Activated T-cell treated with anti-CD3 and anti-CD28 coated beads, Interleukin-2, amount 50 U/mL, for 4 hours (primary cell): ENCODE measurements around the gene USE1. TPM values are rescaled to one million over a fixed set of nuclear protein-coding genes. Genes with fewer than 3 reads are reported as not detected.

ENCODE experiments used
- ATAC-seq, 2 donors: fragments of 200-7000 bp; cut with Tn5 transposase; one replicate each; pipeline ENCODE4 v1.10.0; 2021
- DNase-seq: peaks from one replicate; pipeline ENCODE4 v3.0.0-alpha.2; 2020
- H3K27me3 Mint-ChIP-seq: one replicate; pipeline ENCODE4 v1.8.0; 2021; ENCODE audit warnings: low read depth, mixed read lengths
- H3K36me3 Mint-ChIP-seq: one replicate; pipeline ENCODE4 v1.8.0; 2022; ENCODE audit warnings: mixed read lengths; ENCODE audit not compliant: insufficient read depth
- H3K4me1 Mint-ChIP-seq: one replicate; pipeline ENCODE4 v1.8.0; 2021; ENCODE audit warnings: low read depth, mixed read lengths
- H3K4me3 Mint-ChIP-seq: one replicate; pipeline ENCODE4 v1.8.0; 2021; ENCODE audit warnings: mild to moderate bottlenecking, moderate library complexity, mixed read lengths
- H3K9me3 Mint-ChIP-seq: one replicate; pipeline ENCODE4 v1.8.0; 2021; ENCODE audit warnings: mixed read lengths
- total RNA-seq, 3 donors: library from RNA; stranded (reverse); gene quantifications; one replicate each; pipeline ENCODE4 v1.2.1, GENCODE V29; 2021

The USE1 gene
- total RNA-seq, 3 donors from 2014 or later = 35.9 to 47.3 (median 46.6) TPM

- Mint-ChIP-seq H3K9me3 (no peaks in the 10 kb centered on the region), H3K4me1 (peaks cover 5% of the 10 kb centered on the region), H3K27me3 (peaks cover 3% of the 10 kb centered on the region), H3K4me3 (no peak overlapping the region), H3K36me3 (no peaks in the 10 kb centered on the region)
- DNase-seq (no peak), ATAC-seq (no peak)
Observed at GRCh38 chr19:17249887-17250548, 34.9 kb downstream of the USE1 start.

GRCh38 chr19:17254636-17255035 lies 39.5 kb downstream of the USE1 start:
- ATAC-seq (no peak), DNase-seq (no peak)
- Mint-ChIP-seq H3K9me3 (no peaks in the 10 kb centered on the region), H3K36me3 (no peaks in the 10 kb centered on the region), H3K4me1 (no peaks in the 10 kb centered on the region), H3K27me3 (no peaks in the 10 kb centered on the region), H3K4me3 (no peak overlapping the region)

- ATAC-seq (no peak), DNase-seq (no peak)
- no peak overlapping the region for H3K4me3 Mint-ChIP-seq
- H3K36me3 Mint-ChIP-seq = no peaks in the 10 kb centered on the region
- no peaks in the 10 kb centered on the region for H3K9me3 Mint-ChIP-seq
- H3K4me1 Mint-ChIP-seq = no peaks in the 10 kb centered on the region
- no peaks in the 10 kb centered on the region for H3K27me3 Mint-ChIP-seq
Observed at GRCh38 chr19:17255150-17255621, 40.0 kb downstream of the USE1 start.

- no peak overlapping the region for H3K4me3 Mint-ChIP-seq
- ATAC-seq = no peak
Observed at GRCh38 chr19:17256130-17256529, 41.0 kb downstream of the USE1 start.

GRCh38 chr19:17259118-17259780 lies 44.1 kb downstream of the USE1 start:
- ATAC-seq = no peak
- no peaks in the 10 kb centered on the region for H3K36me3 Mint-ChIP-seq
- peaks cover 8% of the 10 kb centered on the region for H3K4me1 Mint-ChIP-seq
- DNase-seq = no peak
- no peaks in the 10 kb centered on the region for H3K27me3 Mint-ChIP-seq
- no peaks in the 10 kb centered on the region for H3K9me3 Mint-ChIP-seq
- no peak overlapping the region for H3K4me3 Mint-ChIP-seq

More at GRCh38 chr19:17256130-17256529, 41.0 kb downstream of the USE1 start:
- DNase-seq = no peak
- Mint-ChIP-seq H3K27me3 (no peaks in the 10 kb centered on the region), H3K4me1 (peaks cover 6% of the 10 kb centered on the region), H3K9me3 (no peaks in the 10 kb centered on the region), H3K36me3 (no peaks in the 10 kb centered on the region)

GRCh38 chr19:17259934-17260333 lies 44.8 kb downstream of the USE1 start:
- no peak for DNase-seq
- H3K9me3 Mint-ChIP-seq = no peaks in the 10 kb centered on the region
- H3K27me3 Mint-ChIP-seq = no peaks in the 10 kb centered on the region
- peaks cover 13% of the 10 kb centered on the region for H3K4me1 Mint-ChIP-seq
- no peak overlapping the region for H3K4me3 Mint-ChIP-seq
- H3K36me3 Mint-ChIP-seq = no peaks in the 10 kb centered on the region
- no peak for ATAC-seq

GRCh38 chr19:17260842-17261325 lies 45.7 kb downstream of the USE1 start:
- Mint-ChIP-seq H3K4me3 (no peak overlapping the region), H3K9me3 (no peaks in the 10 kb centered on the region), H3K36me3 (no peaks in the 10 kb centered on the region), H3K4me1 (peaks cover 13% of the 10 kb centered on the region), H3K27me3 (no peaks in the 10 kb centered on the region)
- DNase-seq = peak; percentile 88
- ATAC-seq = peak; percentile 100

GRCh38 chr19:17262557-17262956 lies 47.4 kb downstream of the USE1 start:
- peaks cover 22% of the 10 kb centered on the region for H3K4me1 Mint-ChIP-seq

GRCh38 chr19:17263712-17264640 lies 48.8 kb downstream of the USE1 start:
- peaks cover 30% of the 10 kb centered on the region for H3K4me1 Mint-ChIP-seq
- H3K27me3 Mint-ChIP-seq = no peaks in the 10 kb centered on the region
- DNase-seq (no peak), ATAC-seq (no peak)
- H3K9me3 Mint-ChIP-seq = peaks cover 4% of the 10 kb centered on the region
- H3K4me3 Mint-ChIP-seq = no peak overlapping the region
- no peaks in the 10 kb centered on the region for H3K36me3 Mint-ChIP-seq

More at GRCh38 chr19:17262557-17262956, 47.4 kb downstream of the USE1 start:
- no peak for ATAC-seq
- Mint-ChIP-seq H3K9me3 (peaks cover 4% of the 10 kb centered on the region), H3K4me3 (no peak overlapping the region), H3K27me3 (no peaks in the 10 kb centered on the region), H3K36me3 (no peaks in the 10 kb centered on the region)
- DNase-seq = no peak

- Mint-ChIP-seq H3K27me3 (no peaks in the 10 kb centered on the region), H3K4me1 (peaks cover 30% of the 10 kb centered on the region), H3K4me3 (no peak within 1 kb of the TSS), H3K36me3 (no peaks in the 10 kb centered on the region), H3K9me3 (peaks cover 4% of the 10 kb centered on the region)
- no peak for ATAC-seq
- no peak for DNase-seq
Observed at GRCh38 chr19:17264641-17264979, 49.5 kb downstream of the USE1 start, which contains the start of gene USHBP1. USHBP1 (minus strand) TSS chr19:17264745; CDS start chr19:17264299, 446 bp downstream.

GRCh38 chr19:17266026-17266425 lies 50.9 kb downstream of the USE1 start:
- peaks cover 4% of the 10 kb centered on the region for H3K9me3 Mint-ChIP-seq
- H3K4me3 Mint-ChIP-seq = no peak overlapping the region
- no peak for ATAC-seq
- peaks cover 2% of the 10 kb centered on the region for H3K36me3 Mint-ChIP-seq
- H3K4me1 Mint-ChIP-seq = peaks cover 24% of the 10 kb centered on the region
- H3K27me3 Mint-ChIP-seq = no peaks in the 10 kb centered on the region
- no peak for DNase-seq

GRCh38 chr19:17266589-17266974 lies 51.4 kb downstream of the USE1 start:
- Mint-ChIP-seq H3K27me3 (no peaks in the 10 kb centered on the region), H3K4me3 (peak overlapping the region; percentile 93), H3K36me3 (peaks cover 6% of the 10 kb centered on the region), H3K9me3 (peaks cover 4% of the 10 kb centered on the region), H3K4me1 (peaks cover 23% of the 10 kb centered on the region)
- no peak for DNase-seq
- no peak for ATAC-seq

GRCh38 chr19:17266975-17267788 lies 52.0 kb downstream of the USE1 start, which contains the start of gene BABAM1:
BABAM1 (plus strand) TSS chr19:17267443; CDS start chr19:17268807, 1,364 bp downstream.
- DNase-seq (peak; percentile 88), ATAC-seq (peak; percentile 95 to 97)
- Mint-ChIP-seq H3K36me3 (peaks cover 7% of the 10 kb centered on the region), H3K4me1 (peaks cover 23% of the 10 kb centered on the region), H3K27me3 (no peaks in the 10 kb centered on the region), H3K9me3 (peaks cover 4% of the 10 kb centered on the region), H3K4me3 (peak within 1 kb of the TSS; percentile 93)
